ENCODE data around the gene POMT2.

The POMT2 gene

DNA sequence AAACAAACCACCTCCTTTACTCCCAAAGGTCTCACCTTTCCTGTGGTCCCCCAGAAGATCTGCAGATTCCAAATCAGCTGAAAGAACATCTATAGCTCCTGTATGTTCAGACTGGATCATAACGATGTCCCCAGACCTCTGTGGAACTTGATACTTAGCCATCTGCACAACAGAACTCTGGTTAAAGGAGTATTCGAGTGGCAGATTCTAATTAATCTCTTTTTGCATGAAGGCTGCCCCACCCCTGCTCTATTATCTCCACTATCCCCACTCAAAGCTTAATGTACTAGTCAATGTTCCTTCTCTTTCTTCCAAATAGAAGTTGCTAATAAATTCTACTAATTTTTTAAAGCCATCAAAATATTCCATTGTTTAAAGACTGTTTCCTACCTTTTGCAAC, 23.0 kb upstream of the POMT2 start:
- intact Hi-C loops (cut with DNase I; ENCODE audit: low total_unique reads): no loop called here
- H3K4me3 ChIP-seq: no peak overlapping the region
- H3K36me3 ChIP-seq: peaks cover 34 to 54% (median 39%) of the 10 kb centered on the region in 3 donors
- H3K27ac ChIP-seq: no peak overlapping the region
- no peak for DNase-seq
- TF ChIP-seq, protein P1, sequence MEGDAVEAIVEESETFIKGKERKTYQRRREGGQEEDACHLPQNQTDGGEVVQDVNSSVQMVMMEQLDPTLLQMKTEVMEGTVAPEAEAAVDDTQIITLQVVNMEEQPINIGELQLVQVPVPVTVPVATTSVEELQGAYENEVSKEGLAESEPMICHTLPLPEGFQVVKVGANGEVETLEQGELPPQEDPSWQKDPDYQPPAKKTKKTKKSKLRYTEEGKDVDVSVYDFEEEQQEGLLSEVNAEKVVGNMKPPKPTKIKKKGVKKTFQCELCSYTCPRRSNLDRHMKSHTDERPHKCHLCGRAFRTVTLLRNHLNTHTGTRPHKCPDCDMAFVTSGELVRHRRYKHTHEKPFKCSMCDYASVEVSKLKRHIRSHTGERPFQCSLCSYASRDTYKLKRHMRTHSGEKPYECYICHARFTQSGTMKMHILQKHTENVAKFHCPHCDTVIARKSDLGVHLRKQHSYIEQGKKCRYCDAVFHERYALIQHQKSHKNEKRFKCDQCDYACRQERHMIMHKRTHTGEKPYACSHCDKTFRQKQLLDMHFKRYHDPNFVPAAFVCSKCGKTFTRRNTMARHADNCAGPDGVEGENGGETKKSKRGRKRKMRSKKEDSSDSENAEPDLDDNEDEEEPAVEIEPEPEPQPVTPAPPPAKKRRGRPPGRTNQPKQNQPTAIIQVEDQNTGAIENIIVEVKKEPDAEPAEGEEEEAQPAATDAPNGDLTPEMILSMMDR (IDR thresholded peaks at IDR 0.05): no peak
- no peaks in the 10 kb centered on the region for H3K9me3 ChIP-seq
- no peaks in the 10 kb centered on the region for H3K27me3 ChIP-seq
- H3K4me1 ChIP-seq: no peaks in the 10 kb centered on the region

GRCh38 chr14:77342726-77343397, 22.2 kb upstream of the POMT2 start:
- no peak overlapping the region for H3K4me3 ChIP-seq
- intact Hi-C loops (cut with DNase I; ENCODE audit: low total_unique reads): no loop called here
- H3K36me3 ChIP-seq: peaks cover 34 to 62% (median 39%) of the 10 kb centered on the region in 3 donors
- H3K4me1 ChIP-seq: no peaks in the 10 kb centered on the region
- DNase-seq: no peak
- TF ChIP-seq, protein P1 (IDR thresholded peaks at IDR 0.05): no peak
- no peak overlapping the region for H3K27ac ChIP-seq
- no peaks in the 10 kb centered on the region for H3K9me3 ChIP-seq
- H3K27me3 ChIP-seq: no peaks in the 10 kb centered on the region

GRCh38 chr14:77340389-77340788, 19.7 kb upstream of the POMT2 start:
- TF ChIP-seq, protein P1 (IDR thresholded peaks at IDR 0.05): no peak
- no peak overlapping the region for H3K27ac ChIP-seq
- H3K9me3 ChIP-seq: no peaks in the 10 kb centered on the region
- no peaks in the 10 kb centered on the region for H3K27me3 ChIP-seq
- DNase-seq: no peak
- no peak overlapping the region for H3K4me3 ChIP-seq
- intact Hi-C loops (cut with DNase I; ENCODE audit: low total_unique reads): no loop called here
- H3K4me1 ChIP-seq: no peaks in the 10 kb centered on the region
- peaks cover 34 to 76% (median 44%) of the 10 kb centered on the region in 3 donors for H3K36me3 ChIP-seq

- Histone ChIP-seq H3K27ac (no peak overlapping the region), H3K27me3 (no peaks in the 10 kb centered on the region), H3K36me3 (peaks cover 34 to 79% (median 44%) of the 10 kb centered on the region in 3 donors), H3K9me3 (no peaks in the 10 kb centered on the region), H3K4me3 (no peak overlapping the region), H3K4me1 (no peaks in the 10 kb centered on the region)
- TF ChIP-seq, protein P1 (IDR thresholded peaks at IDR 0.05): no peak
- intact Hi-C loops (cut with DNase I; ENCODE audit: low total_unique reads): no loop called here
- no peak for DNase-seq
Observed at GRCh38 chr14:77339407-77339806, 18.7 kb upstream of the POMT2 start.

GRCh38 chr14:77338302-77338701, 17.6 kb upstream of the POMT2 start:
- intact Hi-C loops (cut with DNase I; ENCODE audit: low total_unique reads): no loop called here
- TF ChIP-seq, protein P1 (IDR thresholded peaks at IDR 0.05): no peak

More at GRCh38 chr14:77338302-77338701, 17.6 kb upstream of the POMT2 start:
- Histone ChIP-seq H3K27ac (no peak overlapping the region), H3K9me3 (no peaks in the 10 kb centered on the region), H3K27me3 (no peaks in the 10 kb centered on the region), H3K4me1 (no peaks in the 10 kb centered on the region), H3K4me3 (no peak overlapping the region), H3K36me3 (peaks cover 32 to 70% (median 36%) of the 10 kb centered on the region in 3 donors)
- no peak for DNase-seq
